Erythroblast (primary cell): Measurements from ENCODE around the gene BOD1L1.

Source experiments
- GATA1 ChIP-seq: IDR thresholded peaks from 2 replicates; pipeline ENCODE4 v1.6.1; 2011; ENCODE audit warnings: low read depth, mild to moderate bottlenecking, control low read depth, low read length, moderate library complexity
- POLR2A ChIP-seq: IDR thresholded peaks from 2 replicates; pipeline ENCODE4 v1.6.1; 2011; ENCODE audit warnings: mild to moderate bottlenecking, low read length

- TF ChIP-seq POLR2A (no peak), GATA1 (no peak)
Observed at GRCh38 chr4:13665701-13666660, 38.5 kb upstream of the BOD1L1 start.
